Cardiac septum (tissue), 1 donor: Measurements from ENCODE around the gene IFNL3. TPM values are rescaled to one million over a fixed set of nuclear protein-coding genes. Genes with fewer than 3 reads are reported as not detected.
"Not testable (repeated sequence)": the region's sequence is repeated elsewhere in the genome, so short reads cannot be mapped to it uniquely, and the experiment has no call there.

ENCODE experiments used
- DNase-seq: peaks from one replicate; pipeline ENCODE4 v3.0.0-alpha.2; 2020; ENCODE audit warnings: low spot score
- intact Hi-C: fragments of 100-400 bp; cut with DNase I; formaldehyde crosslinking; loops from one replicate; pipeline ENCODE4 v1.14.0; 2022
- total RNA-seq: library from RNA; stranded (reverse); fragmentation: NEBNext Ultra II Directional; extraction: Animal tissue kit (Norgen Biotek cat#: 25700); gene quantifications from one replicate; pipeline ENCODE4 v1.2.1, GENCODE V29; 2021
- donor health status: DM: no; HTN: no; CAD: no.

The IFNL3 gene
- total RNA-seq, 1 donor from 2014 or later: not detected

GRCh38 chr19:39223703-39224279 is 21.0 kb downstream of the IFNL3 start:
- intact Hi-C loops: no loop called here
- DNase-seq: no peak

- DNase-seq, intact Hi-C loops: not testable (repeated sequence)
Observed at GRCh38 chr19:39219108-39219507, 25.7 kb downstream of the IFNL3 start.

GRCh38 chr19:39218230-39219007 is 26.4 kb downstream of the IFNL3 start:
- no peak for DNase-seq
- intact Hi-C loops: no loop called here

DNA sequence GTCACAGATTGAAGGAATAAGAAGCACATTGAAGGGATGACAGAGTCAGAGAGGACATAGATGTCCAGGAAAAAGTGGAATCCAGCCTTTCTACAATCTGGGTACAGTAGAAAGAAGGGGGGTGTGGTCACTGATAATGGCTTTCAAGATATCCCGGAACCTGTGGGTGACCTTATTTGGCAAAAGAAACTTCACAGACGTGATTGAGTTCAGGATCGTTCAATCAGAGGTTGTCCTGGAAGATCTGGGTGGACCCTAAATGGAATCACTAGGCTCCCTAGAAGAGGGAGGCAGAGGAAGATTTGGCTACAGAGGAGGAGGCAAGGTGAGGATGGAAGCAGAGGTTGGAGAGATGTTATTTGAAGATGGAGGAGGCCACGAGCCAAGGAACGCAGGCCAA is 27.7 kb downstream of the IFNL3 start:
- no peak for DNase-seq
- intact Hi-C loops: no loop called here

DNA sequence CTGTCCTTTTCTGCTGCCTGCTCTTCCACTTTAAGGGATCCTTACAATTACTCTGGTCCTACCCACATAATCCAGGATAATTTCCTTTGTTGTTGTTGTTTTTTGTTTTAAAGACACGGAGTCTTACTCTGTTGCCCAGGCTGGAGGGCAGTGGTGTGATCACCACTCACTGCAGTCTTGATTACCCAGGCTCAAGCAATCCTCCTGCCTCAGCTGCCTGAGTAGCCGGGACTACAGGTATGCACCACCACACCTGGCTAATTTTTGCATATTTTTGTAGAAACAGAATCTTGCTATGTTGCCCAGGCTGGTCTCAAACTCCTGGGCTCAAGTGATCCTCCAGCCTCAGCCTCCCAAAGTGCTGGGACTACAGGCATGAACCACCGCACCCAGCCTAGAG is 29.5 kb downstream of the IFNL3 start:
- intact Hi-C loops: not testable (repeated sequence)

DNA sequence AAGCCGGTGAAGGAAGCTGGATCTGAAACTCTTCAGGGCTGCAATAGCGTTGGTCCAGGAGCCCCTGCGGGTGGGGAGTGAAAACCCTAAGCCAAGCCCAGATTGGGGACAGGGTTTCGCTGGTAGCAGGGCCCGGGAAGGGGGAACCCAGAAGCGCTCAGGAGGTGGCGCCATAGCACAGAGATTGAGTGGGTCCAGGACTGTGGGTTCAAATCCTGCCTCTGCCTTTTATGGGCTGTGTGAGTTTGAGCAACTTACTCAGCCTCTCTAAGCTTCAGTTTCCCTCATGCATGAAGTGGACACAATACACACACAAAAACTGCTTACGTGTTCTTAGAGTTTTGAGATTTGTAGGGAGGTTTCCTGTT is 32.4 kb downstream of the IFNL3 start:
- no peak for DNase-seq
- intact Hi-C loops: no loop called here

More for the DNA sequence above, 29.5 kb downstream of the IFNL3 start:
- DNase-seq: not testable (repeated sequence)

GRCh38 chr19:39211731-39212374 is 33.0 kb downstream of the IFNL3 start:
- intact Hi-C loops: no loop called here
- DNase-seq: no peak

GRCh38 chr19:39209196-39209595 is 35.6 kb downstream of the IFNL3 start:
- DNase-seq: no peak
- intact Hi-C loops: no loop called here

GRCh38 chr19:39208175-39208795 is 36.5 kb downstream of the IFNL3 start:
- DNase-seq: no peak
- intact Hi-C loops: no loop called here

DNA sequence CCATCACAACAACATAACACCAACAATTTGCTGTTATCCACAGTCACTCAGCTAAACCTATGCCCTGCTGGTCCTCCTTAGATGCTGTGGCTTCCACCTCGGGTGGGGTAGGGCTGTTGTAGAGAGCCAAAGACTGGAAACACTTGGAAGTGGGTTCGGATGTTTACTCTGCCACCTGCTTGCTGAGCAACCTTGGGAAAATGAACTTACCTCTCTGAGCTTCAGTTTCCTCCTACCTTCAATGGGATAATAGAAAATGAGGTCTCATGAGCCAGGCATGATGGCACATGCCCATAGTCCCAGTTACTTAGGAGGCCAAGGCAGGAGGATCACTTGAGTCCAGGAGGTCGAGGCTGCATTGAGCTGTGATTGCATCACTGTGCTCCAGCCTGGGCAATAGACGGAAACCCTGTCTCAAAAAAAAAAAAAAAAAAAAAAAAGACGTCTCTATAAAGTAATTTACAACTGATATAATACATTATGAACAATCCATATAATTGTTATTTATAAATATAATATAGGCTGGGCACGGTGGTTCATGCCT is 37.4 kb downstream of the IFNL3 start:
- no peak for DNase-seq
- intact Hi-C loops: no loop called here

GRCh38 chr19:39206122-39206521 is 38.7 kb downstream of the IFNL3 start:
- no peak for DNase-seq
- intact Hi-C loops: no loop called here

DNA sequence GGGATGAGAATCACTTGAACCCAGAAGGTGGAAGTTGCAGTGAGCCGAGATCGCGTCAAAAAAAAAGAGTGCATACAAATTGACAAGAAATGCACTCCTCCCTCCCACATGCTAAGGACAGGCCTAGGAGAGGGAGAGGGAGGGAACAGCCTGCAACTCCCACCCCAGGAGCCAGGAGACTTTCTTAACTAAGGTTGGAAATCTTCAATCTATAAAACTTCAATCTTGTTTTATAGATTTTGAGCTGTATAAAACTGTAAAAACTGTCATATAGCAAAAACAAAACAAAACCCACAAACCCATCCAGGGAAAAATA is 39.4 kb downstream of the IFNL3 start:
- DNase-seq: no peak
- intact Hi-C loops: no loop called here

DNA sequence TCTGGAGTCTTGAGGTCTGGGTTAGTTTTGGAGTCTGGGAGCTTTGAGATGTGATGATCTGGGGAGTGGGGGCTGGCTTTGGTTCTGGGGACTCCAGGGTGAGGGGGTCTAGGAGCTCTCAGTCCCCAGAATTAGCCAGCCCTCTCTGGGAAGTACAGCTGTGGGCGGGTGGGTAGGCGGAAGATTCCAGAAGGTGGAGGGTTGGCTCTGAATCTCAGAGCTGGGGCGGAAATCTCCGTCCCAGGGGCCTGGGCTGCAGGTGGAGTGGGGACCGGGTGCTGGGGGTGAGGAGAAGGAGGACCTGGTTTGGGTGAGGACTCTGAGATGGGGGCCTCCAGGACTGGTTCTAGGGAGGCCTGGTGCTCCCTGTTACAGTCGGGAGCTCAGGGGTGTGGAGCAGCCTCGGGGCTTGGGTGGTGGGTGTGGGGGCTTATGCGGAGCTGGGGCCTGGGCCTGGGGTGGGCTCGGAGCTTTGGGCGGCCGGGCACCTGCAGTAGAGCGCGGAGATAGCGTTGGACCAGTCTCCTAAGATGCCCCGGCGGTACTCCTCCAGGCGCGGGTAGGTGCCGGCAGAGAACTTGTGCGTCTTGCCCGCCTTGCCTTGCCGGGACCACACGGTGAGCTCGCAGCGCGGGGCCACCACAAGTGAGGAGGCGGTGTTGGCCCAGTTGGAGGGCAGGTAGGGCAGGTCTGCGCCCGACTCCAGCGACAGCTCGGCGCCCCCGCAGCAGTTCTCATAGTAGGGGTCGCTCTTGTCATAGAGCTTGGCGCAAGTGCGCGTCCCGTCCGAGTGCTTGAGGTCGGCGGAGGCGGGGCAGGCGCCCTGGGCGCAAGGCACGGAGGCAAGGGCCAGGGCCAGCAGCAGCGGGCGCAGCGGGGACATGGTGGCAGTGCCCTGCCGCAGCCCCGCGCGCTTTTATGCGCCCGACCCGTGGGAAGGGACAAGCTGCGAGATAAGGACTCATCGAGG is 41.1 kb downstream of the IFNL3 start, which contains the start of gene SYCN:
Gene SYCN (minus strand): TSS at position 892 of the 970 bp plus-strand sequence. CDS start 9 bp downstream, at position 883.
- intact Hi-C loops: no loop called here
- DNase-seq: no peak

DNA sequence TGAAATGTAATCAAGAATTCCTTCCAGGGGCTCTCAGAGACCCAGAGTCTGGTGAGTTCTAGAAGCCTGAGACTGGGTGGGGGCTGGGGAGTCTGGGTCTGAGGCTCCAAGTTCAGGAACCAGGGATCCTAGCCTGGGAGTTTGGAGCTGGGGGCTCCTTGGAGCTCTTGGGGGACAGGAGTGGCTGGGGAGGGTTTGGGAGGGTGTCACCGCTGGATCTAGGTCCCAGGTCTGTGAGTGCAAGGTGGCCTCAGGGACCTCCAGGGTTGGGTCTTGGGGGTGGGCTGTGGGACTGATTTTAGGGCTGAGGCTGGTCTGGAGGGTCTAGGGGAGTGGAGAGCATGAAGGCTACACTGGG is 41.8 kb downstream of the IFNL3 start:
- no peak for DNase-seq
- intact Hi-C loops: no loop called here

GRCh38 chr19:39200803-39201115 is 44.0 kb downstream of the IFNL3 start:
- intact Hi-C loops: no loop called here
- DNase-seq: no peak

- DNase-seq: no peak
- intact Hi-C loops: no loop called here
Observed at GRCh38 chr19:39200066-39200802, 44.6 kb downstream of the IFNL3 start.

GRCh38 chr19:39199025-39199424 is 45.8 kb downstream of the IFNL3 start:
- intact Hi-C loops: no loop called here
- DNase-seq: no peak

DNA sequence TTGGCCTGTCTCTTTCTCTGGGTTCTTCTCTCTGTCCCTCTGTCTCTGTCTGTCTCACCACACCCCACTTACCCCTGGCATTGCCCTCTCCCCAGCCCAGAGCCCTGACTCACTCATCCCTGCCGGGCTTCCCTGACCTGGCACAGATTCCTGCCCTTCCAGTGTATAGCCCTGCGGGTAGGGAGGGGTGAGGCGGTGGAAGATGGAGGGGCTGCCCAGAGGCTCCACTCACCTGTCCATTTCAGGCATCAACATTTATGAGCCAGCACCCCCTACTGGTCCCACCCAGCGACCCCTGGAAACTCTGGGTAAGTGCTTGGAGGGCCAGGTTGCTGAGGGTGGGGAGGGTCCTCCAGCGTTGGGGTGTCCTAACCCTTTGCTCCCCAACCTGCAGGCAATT is 47.0 kb downstream of the IFNL3 start:
- intact Hi-C loops: no loop called here
- no peak for DNase-seq
